ENCODE data around the gene PFKM. TPM values are rescaled to one million over a fixed set of nuclear protein-coding genes. Genes with fewer than 3 reads are reported as not detected.

PFKM gene
- total RNA-seq, 4 donors from 2014 or later, result 55.6 to 71.3 (median 63.4) TPM

GRCh38 chr12:48169011-48169410 lies 49.8 kb downstream of the PFKM start:
- Histone ChIP-seq H3K4me1 (no peaks in the 10 kb centered on the region), H3K27ac (replicated peaks in 1 of 4) (no peak overlapping the region), H3K4me3 (no peak overlapping the region), H3K9me3 (no peaks in the 10 kb centered on the region), H3K27me3 (peaks cover 0 to 23% (median 0%) of the 10 kb centered on the region in 4 donors), H3K36me3 (no peaks in the 10 kb centered on the region)
- TF ChIP-seq POLR2AphosphoS5 (IDR thresholded peaks at IDR 0.05) (no peak), POLR2A (IDR thresholded peaks at IDR 0.05; ENCODE audit: low read depth) (no peak), CTCF (IDR thresholded peaks at IDR 0.05) (no peak), EP300 (IDR thresholded peaks at IDR 0.05) (no peak)
- 86% methylated on average over 17 of the region's 19 CpGs for WGBS
- intact Hi-C loops (cut with DNase I), result no loop called here
- no peak for DNase-seq (ENCODE audit: extremely low spot score)

GRCh38 chr12:48175613-48176416 lies 56.7 kb downstream of the PFKM start:
- WGBS, result 59% methylated on average over 3 of the region's 3 CpGs
- Histone ChIP-seq H3K27me3 (peaks cover 0 to 25% (median 1%) of the 10 kb centered on the region in 4 donors), H3K9me3 (no peaks in the 10 kb centered on the region), H3K36me3 (no peaks in the 10 kb centered on the region), H3K4me1 (no peaks in the 10 kb centered on the region), H3K27ac (replicated peaks in 1 of 4) (no peak overlapping the region), H3K4me3 (no peak overlapping the region)
- intact Hi-C loops (cut with DNase I), result no loop called here
- no peak for DNase-seq (ENCODE audit: extremely low spot score)
- no peak for TF ChIP-seq POLR2AphosphoS5 (IDR thresholded peaks at IDR 0.05)
- no peak for TF ChIP-seq POLR2A (IDR thresholded peaks at IDR 0.05; ENCODE audit: low read depth)
- no peak for TF ChIP-seq EP300 (IDR thresholded peaks at IDR 0.05)
- TF ChIP-seq CTCF (IDR thresholded peaks at IDR 0.05), result no peak

GRCh38 chr12:48176417-48176751 lies 57.2 kb downstream of the PFKM start:
- TF ChIP-seq POLR2AphosphoS5 (IDR thresholded peaks at IDR 0.05) (no peak), POLR2A (IDR thresholded peaks at IDR 0.05; ENCODE audit: low read depth) (no peak), CTCF (IDR thresholded peaks at IDR 0.05) (no peak), EP300 (IDR thresholded peaks at IDR 0.05) (no peak)
- H3K27ac ChIP-seq (replicated peaks in 1 of 4), result no peak overlapping the region
- intact Hi-C loops (cut with DNase I), result no loop called here

GRCh38 chr12:48177982-48178381 lies 58.8 kb downstream of the PFKM start:
- WGBS, result 67% methylated on average over 4 of the region's 4 CpGs
- H3K27ac ChIP-seq (replicated peaks in 1 of 4), result no peak overlapping the region
- intact Hi-C loops (cut with DNase I), result no loop called here
- H3K4me3 ChIP-seq, result no peak overlapping the region
- peaks cover 4 to 8% (median 7%) of the 10 kb centered on the region in 4 donors for H3K4me1 ChIP-seq
- H3K36me3 ChIP-seq, result no peaks in the 10 kb centered on the region
- no peaks in the 10 kb centered on the region for H3K9me3 ChIP-seq
- DNase-seq (ENCODE audit: extremely low spot score), result no peak
- TF ChIP-seq CTCF (IDR thresholded peaks at IDR 0.05) (no peak), EP300 (IDR thresholded peaks at IDR 0.05) (no peak), POLR2A (IDR thresholded peaks at IDR 0.05; ENCODE audit: low read depth) (no peak), POLR2AphosphoS5 (IDR thresholded peaks at IDR 0.05) (no peak)
- H3K27me3 ChIP-seq, result peaks cover 0 to 47% (median 6%) of the 10 kb centered on the region in 4 donors

More at GRCh38 chr12:48176417-48176751, 57.2 kb downstream of the PFKM start:
- H3K27me3 ChIP-seq, result peaks cover 0 to 31% (median 4%) of the 10 kb centered on the region in 4 donors
- no peaks in the 10 kb centered on the region for H3K36me3 ChIP-seq
- H3K4me3 ChIP-seq, result no peak overlapping the region
- no peak for DNase-seq (ENCODE audit: extremely low spot score)
- no peaks in the 10 kb centered on the region for H3K9me3 ChIP-seq
- no peaks in the 10 kb centered on the region for H3K4me1 ChIP-seq
